ENCODE data around the gene TCHP. TPM values are rescaled to one million over a fixed set of nuclear protein-coding genes. Genes with fewer than 3 reads are reported as not detected.

The TCHP gene
- total RNA-seq, 1 donor from 2014 or later: 15.0 TPM

- Histone ChIP-seq H3K4me3 (ENCODE audit: low read depth, low read length) (no peak overlapping the region), H3K27me3 (ENCODE audit: control insufficient read depth, insufficient read depth, low read length) (no peaks in the 10 kb centered on the region), H3K36me3 (ENCODE audit: control insufficient read depth, insufficient read depth, low read length) (no peaks in the 10 kb centered on the region)
- no peak for DNase-seq (ENCODE audit: low read depth)
- TF ChIP-seq, protein P1, sequence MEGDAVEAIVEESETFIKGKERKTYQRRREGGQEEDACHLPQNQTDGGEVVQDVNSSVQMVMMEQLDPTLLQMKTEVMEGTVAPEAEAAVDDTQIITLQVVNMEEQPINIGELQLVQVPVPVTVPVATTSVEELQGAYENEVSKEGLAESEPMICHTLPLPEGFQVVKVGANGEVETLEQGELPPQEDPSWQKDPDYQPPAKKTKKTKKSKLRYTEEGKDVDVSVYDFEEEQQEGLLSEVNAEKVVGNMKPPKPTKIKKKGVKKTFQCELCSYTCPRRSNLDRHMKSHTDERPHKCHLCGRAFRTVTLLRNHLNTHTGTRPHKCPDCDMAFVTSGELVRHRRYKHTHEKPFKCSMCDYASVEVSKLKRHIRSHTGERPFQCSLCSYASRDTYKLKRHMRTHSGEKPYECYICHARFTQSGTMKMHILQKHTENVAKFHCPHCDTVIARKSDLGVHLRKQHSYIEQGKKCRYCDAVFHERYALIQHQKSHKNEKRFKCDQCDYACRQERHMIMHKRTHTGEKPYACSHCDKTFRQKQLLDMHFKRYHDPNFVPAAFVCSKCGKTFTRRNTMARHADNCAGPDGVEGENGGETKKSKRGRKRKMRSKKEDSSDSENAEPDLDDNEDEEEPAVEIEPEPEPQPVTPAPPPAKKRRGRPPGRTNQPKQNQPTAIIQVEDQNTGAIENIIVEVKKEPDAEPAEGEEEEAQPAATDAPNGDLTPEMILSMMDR (IDR thresholded peaks at IDR 0.05; ENCODE audit: insufficient read depth, low read length, poor library complexity, severe bottlenecking): no peak
Observed at GRCh38 chr12:109920261-109920780, 20.2 kb downstream of the TCHP start.

DNA sequence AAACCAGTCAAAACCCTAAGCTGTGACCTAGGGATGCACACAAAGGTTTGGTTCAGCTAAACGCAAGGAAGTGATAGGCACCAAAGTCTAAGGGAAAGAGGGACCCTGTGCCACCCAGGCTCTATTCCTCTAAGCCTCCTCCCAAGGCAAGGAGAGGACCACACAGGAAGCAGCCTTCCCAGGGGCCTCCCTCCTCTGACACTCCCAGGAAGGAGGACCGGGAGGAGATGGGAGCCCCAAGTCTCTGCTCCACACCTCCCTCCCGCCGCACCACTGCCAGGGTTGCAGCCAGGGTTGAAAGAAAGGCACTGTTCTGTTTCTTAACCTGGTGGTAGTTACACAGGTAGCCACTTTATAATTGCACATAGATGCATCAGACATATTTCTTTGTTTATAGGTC lies 21.9 kb downstream of the TCHP start:
- no peak for DNase-seq (ENCODE audit: low read depth)
- H3K4me3 ChIP-seq (ENCODE audit: low read depth, low read length): no peak overlapping the region
- no peaks in the 10 kb centered on the region for H3K36me3 ChIP-seq (ENCODE audit: control insufficient read depth, insufficient read depth, low read length)
- TF ChIP-seq, protein P1 (IDR thresholded peaks at IDR 0.05; ENCODE audit: insufficient read depth, low read length, poor library complexity, severe bottlenecking): no peak
- no peaks in the 10 kb centered on the region for H3K27me3 ChIP-seq (ENCODE audit: control insufficient read depth, insufficient read depth, low read length)

- TF ChIP-seq, protein P1 (IDR thresholded peaks at IDR 0.05; ENCODE audit: insufficient read depth, low read length, poor library complexity, severe bottlenecking): no peak
- Histone ChIP-seq H3K4me3 (ENCODE audit: low read depth, low read length) (no peak overlapping the region), H3K36me3 (ENCODE audit: control insufficient read depth, insufficient read depth, low read length) (no peaks in the 10 kb centered on the region), H3K27me3 (ENCODE audit: control insufficient read depth, insufficient read depth, low read length) (no peaks in the 10 kb centered on the region)
- no peak for DNase-seq (ENCODE audit: low read depth)
Observed at GRCh38 chr12:109923038-109923437, 23.0 kb downstream of the TCHP start.

GRCh38 chr12:109923481-109924245 lies 23.6 kb downstream of the TCHP start:
- no peaks in the 10 kb centered on the region for H3K27me3 ChIP-seq (ENCODE audit: control insufficient read depth, insufficient read depth, low read length)
- H3K4me3 ChIP-seq (ENCODE audit: low read depth, low read length): no peak overlapping the region
- no peak for DNase-seq (ENCODE audit: low read depth)
- H3K36me3 ChIP-seq (ENCODE audit: control insufficient read depth, insufficient read depth, low read length): no peaks in the 10 kb centered on the region
- TF ChIP-seq, protein P1 (IDR thresholded peaks at IDR 0.05; ENCODE audit: insufficient read depth, low read length, poor library complexity, severe bottlenecking): no peak

- no peak for DNase-seq (ENCODE audit: low read depth)
- no peaks in the 10 kb centered on the region for H3K36me3 ChIP-seq (ENCODE audit: control insufficient read depth, insufficient read depth, low read length)
- H3K4me3 ChIP-seq (ENCODE audit: low read depth, low read length): no peak overlapping the region
- no peaks in the 10 kb centered on the region for H3K27me3 ChIP-seq (ENCODE audit: control insufficient read depth, insufficient read depth, low read length)
- TF ChIP-seq, protein P1 (IDR thresholded peaks at IDR 0.05; ENCODE audit: insufficient read depth, low read length, poor library complexity, severe bottlenecking): no peak
Observed at GRCh38 chr12:109925185-109925840, 25.2 kb downstream of the TCHP start.

Data from kidney epithelial cell (primary cell).